Gastroesophageal sphincter (tissue), 4 donors: ENCODE results near the gene CMYA5. TPM values are rescaled to one million over a fixed set of nuclear protein-coding genes. Genes with fewer than 3 reads are reported as not detected.
A peak's percentile ranks its signal among the peaks of the same experiment; 100 is the strongest.

ENCODE experiments used
- ATAC-seq: fragments of 150-250 bp; one replicate; pipeline ENCODE4 v1.9.1; 2016; ENCODE audit warnings: mild to moderate bottlenecking, moderate library complexity
- H3K27ac ChIP-seq, 4 donors: fragments of 200-600 bp; sonication (generic) in 3 of 4; 1 replicate in 3 of 4; 2 replicates in 1 of 4; pipeline ENCODE4 v1.5.1; 2016 to 2019
- H3K27me3 ChIP-seq: fragments of 200-600 bp; sonication (generic); one replicate; pipeline ENCODE4 v1.5.1; 2019
- H3K36me3 ChIP-seq, 2 donors: fragments of 200-600 bp; sonication (generic); one replicate each; pipeline ENCODE4 v1.5.1; 2019; ENCODE audit warnings: control low read depth in 1 of 2
- H3K4me1 ChIP-seq, 3 donors: fragments of 200-600 bp; sonication (generic); 1 replicate in 2 of 3; 2 replicates in 1 of 3; pipeline ENCODE4 v1.5.1; 2016 to 2019; ENCODE audit warnings: control low read depth in 2 of 3
- H3K4me3 ChIP-seq, 2 donors: fragments of 200-600 bp; sonication (generic); one replicate each; pipeline ENCODE4 v1.5.1; 2019; ENCODE audit warnings: mild to moderate bottlenecking in 1 of 2, moderate library complexity in 1 of 2
- H3K9me3 ChIP-seq, 3 donors: fragments of 200-600 bp; sonication (generic); one replicate each; pipeline ENCODE4 v1.5.1; 2017 to 2019; ENCODE audit warnings: control low read depth in 2 of 3
- EP300 ChIP-seq: sonication (generic); formaldehyde crosslinking; IDR thresholded peaks from one replicate; pipeline ENCODE4 v1.6.1; 2017; ENCODE audit warnings: antibody characterized with exemption, mild to moderate bottlenecking
- POLR2A ChIP-seq, 2 donors: fragments of 450-650 bp; IDR thresholded peaks; one replicate each; pipeline ENCODE4 v1.6.1; 2017; ENCODE audit warnings: antibody characterized with exemption in 2 of 2, mild to moderate bottlenecking in 2 of 2, moderate library complexity in 1 of 2
- POLR2AphosphoS5 ChIP-seq: sonication (generic); formaldehyde crosslinking; IDR thresholded peaks from one replicate; pipeline ENCODE4 v1.6.1; 2017; ENCODE audit warnings: antibody characterized with exemption
- WGBS, 2 donors: methylation state at CpG; one replicate each; pipeline ENCODE4 v1.1.5; 2018; ENCODE audit warnings: low coverage in 1 of 2; 5-methylcytosine and 5-hydroxymethylcytosine counted together
- total RNA-seq, 4 donors: library from RNA; depleted of rRNA; stranded (reverse); fragments of >200 nt; gene quantifications; one replicate each; pipeline ENCODE4 v1.1.0, GENCODE V29; 2016
- TF ChIP-seq, protein P1 (sequence below), 4 experiments: fragments of 200-600 bp in 2 of 4; fragments of 450-650 bp in 2 of 4; sonication (generic) in 1 of 4; IDR thresholded peaks; one replicate each; pipeline ENCODE4 v1.5.1; 2017 to 2019; ENCODE audit warnings: antibody characterized with exemption in 4 of 4, mild to moderate bottlenecking in 2 of 4, moderate library complexity in 2 of 4

CMYA5 gene
- total RNA-seq, 4 donors from 2014 or later, result 3.2 to 11.3 (median 7.9) TPM

DNA sequence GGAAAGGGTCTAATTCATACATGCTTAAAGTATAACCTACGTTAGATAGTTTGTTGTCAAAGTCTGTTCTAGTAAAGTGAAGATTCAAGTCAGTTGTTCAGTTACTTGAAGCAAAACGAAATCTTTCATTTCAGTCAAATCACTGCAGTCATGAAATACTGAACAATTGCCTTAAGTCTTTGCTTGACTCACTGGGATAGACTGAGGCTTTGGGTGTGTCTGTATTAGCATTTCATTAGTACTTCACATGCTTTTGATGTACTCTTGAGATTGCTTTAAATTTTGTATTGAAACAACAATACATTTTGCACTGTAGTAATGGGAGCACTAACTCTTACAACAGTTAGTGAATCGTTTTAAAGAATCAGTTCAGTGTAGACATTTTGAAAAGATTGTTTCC is 4.0 kb upstream of the CMYA5 start:
- Histone ChIP-seq H3K4me3 (no peak overlapping the region), H3K36me3 (peaks cover 0 to 57% of the 10 kb centered on the region in 2 donors), H3K27ac (no peak overlapping the region), H3K4me1 (peaks cover 0 to 14% (median 0%) of the 10 kb centered on the region in 3 donors), H3K9me3 (no peaks in the 10 kb centered on the region), H3K27me3 (no peaks in the 10 kb centered on the region)
- no peak for ATAC-seq
- no peak for TF ChIP-seq EP300
- no peak for TF ChIP-seq POLR2AphosphoS5
- TF ChIP-seq, protein P1, sequence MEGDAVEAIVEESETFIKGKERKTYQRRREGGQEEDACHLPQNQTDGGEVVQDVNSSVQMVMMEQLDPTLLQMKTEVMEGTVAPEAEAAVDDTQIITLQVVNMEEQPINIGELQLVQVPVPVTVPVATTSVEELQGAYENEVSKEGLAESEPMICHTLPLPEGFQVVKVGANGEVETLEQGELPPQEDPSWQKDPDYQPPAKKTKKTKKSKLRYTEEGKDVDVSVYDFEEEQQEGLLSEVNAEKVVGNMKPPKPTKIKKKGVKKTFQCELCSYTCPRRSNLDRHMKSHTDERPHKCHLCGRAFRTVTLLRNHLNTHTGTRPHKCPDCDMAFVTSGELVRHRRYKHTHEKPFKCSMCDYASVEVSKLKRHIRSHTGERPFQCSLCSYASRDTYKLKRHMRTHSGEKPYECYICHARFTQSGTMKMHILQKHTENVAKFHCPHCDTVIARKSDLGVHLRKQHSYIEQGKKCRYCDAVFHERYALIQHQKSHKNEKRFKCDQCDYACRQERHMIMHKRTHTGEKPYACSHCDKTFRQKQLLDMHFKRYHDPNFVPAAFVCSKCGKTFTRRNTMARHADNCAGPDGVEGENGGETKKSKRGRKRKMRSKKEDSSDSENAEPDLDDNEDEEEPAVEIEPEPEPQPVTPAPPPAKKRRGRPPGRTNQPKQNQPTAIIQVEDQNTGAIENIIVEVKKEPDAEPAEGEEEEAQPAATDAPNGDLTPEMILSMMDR (IDR thresholded peaks at IDR 0.05), result no peak
- no peak for TF ChIP-seq POLR2A (IDR thresholded peaks at IDR 0.05)
- WGBS, 2 donors, result 68 to 78% methylated on average over 3 of the region's 3 CpGs

DNA sequence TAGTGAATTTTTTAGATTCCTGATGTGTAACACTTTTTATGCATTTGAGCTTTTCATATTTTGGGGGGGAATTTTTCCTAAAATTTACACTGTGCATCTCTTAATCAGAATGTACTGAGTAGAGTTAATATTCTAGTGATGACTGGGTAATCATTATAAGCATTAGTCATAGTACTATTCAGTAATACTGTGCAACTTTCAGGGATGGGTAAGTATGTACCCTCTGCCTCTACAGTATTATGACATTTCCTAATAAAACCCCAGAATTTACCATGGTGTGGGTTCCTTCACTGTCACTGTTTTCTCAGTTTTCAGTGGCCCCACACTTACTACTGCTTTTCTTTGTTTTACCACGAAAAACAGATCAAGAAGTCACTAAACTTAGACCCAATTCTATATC is 2.8 kb upstream of the CMYA5 start:
- ATAC-seq, result no peak
- peaks cover 0 to 23% (median 0%) of the 10 kb centered on the region in 3 donors for H3K4me1 ChIP-seq
- TF ChIP-seq POLR2AphosphoS5 (no peak), POLR2A (IDR thresholded peaks at IDR 0.05) (no peak), EP300 (no peak)
- TF ChIP-seq, protein P1 (IDR thresholded peaks at IDR 0.05), result no peak
- H3K36me3 ChIP-seq, result peaks cover 0 to 45% of the 10 kb centered on the region in 2 donors
- H3K27ac ChIP-seq, result no peak overlapping the region
- no peaks in the 10 kb centered on the region for H3K9me3 ChIP-seq
- WGBS, 2 donors, result 89 to 94% methylated on average over 1 of the region's 1 CpG
- no peak overlapping the region for H3K4me3 ChIP-seq
- H3K27me3 ChIP-seq, result no peaks in the 10 kb centered on the region

DNA sequence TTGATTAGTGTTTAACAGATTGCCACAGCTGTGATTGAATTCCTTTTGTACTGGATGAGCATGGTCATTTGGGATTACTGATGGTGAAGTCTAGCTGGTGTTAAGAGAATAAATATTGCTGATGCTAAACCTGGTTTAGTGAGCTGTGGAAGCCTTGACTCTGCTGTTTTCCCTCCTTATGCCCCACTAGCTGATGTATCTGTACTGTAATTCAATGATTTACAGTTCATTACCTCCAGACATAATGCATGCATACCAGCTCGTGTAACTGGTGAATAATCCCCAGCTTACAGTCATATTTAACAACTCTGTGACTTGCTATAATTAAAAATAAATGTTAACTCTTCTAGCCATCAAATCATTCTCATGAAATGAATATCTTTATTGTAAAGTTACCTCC is 1.7 kb upstream of the CMYA5 start:
- TF ChIP-seq POLR2A (IDR thresholded peaks at IDR 0.05) (no peak), POLR2AphosphoS5 (no peak), EP300 (no peak)
- TF ChIP-seq, protein P1 (IDR thresholded peaks at IDR 0.05), result no peak
- 40% methylated on average over 1 of the region's 1 CpG; no CpG with 5 or more reads in 1 of the 2 donors for WGBS, 2 donors
- H3K27ac ChIP-seq, result no peak overlapping the region
- no peak for ATAC-seq
- H3K9me3 ChIP-seq, result no peaks in the 10 kb centered on the region
- no peaks in the 10 kb centered on the region for H3K27me3 ChIP-seq
- H3K4me1 ChIP-seq, result peaks cover 0 to 23% (median 0%) of the 10 kb centered on the region in 3 donors
- no peak overlapping the region for H3K4me3 ChIP-seq
- peaks cover 0 to 35% of the 10 kb centered on the region in 2 donors for H3K36me3 ChIP-seq

DNA sequence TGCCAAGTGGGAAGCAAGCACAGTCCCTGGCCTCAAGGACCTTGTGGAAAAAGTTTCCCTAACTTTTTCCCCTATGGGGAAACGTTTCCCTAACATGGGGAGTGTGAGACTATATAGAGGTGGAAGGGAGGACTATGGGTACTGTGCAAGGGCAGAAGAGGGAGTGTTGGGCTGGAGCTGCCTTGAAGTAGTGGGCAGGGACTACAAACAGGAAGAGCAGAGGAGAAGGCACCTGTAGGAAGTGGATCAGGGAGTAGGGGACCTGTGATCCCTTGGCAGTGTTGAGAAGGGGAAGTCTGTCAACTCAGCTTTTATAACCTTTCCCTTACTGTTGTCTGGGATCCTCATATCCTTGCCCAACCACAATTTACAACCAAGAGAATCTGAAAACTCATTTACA is 1.4 kb downstream of the CMYA5 start:
- no peak for TF ChIP-seq POLR2A (IDR thresholded peaks at IDR 0.05)
- TF ChIP-seq, protein P1 (IDR thresholded peaks at IDR 0.05), result no peak
- no peak for TF ChIP-seq EP300
- TF ChIP-seq POLR2AphosphoS5, result no peak
- Histone ChIP-seq H3K36me3 (peaks cover 0 to 7% of the 10 kb centered on the region in 2 donors), H3K4me1 (peaks cover 0 to 32% (median 0%) of the 10 kb centered on the region in 3 donors), H3K4me3 (no peak overlapping the region), H3K27ac (peak overlapping the region in 3 of 4 donors; percentile 65 to 83 (median 82)), H3K27me3 (no peaks in the 10 kb centered on the region), H3K9me3 (no peaks in the 10 kb centered on the region)
- 10% methylated on average over 1 of the region's 1 CpG; no CpG with 5 or more reads in 1 of the 2 donors for WGBS, 2 donors
- no peak for ATAC-seq

DNA sequence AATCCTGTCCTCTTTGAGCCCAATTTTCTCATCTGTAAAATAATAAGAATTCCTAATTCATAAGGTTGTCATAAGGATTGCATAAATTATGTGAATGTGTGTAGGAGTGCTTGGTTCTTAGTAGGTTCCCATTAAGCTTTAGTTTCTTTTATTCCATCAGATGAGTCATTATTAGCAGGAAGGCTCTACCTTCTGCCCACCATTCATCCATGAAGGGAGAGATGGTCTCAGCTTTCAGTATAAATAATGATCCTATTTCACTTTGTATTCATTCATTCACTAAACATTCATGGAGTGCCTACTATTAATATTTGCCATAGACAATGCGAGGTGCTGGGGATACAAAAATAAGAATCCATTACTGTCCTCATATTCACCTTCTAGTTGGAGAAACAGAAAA is 3.0 kb downstream of the CMYA5 start:
- H3K36me3 ChIP-seq, result no peaks in the 10 kb centered on the region
- WGBS, 2 donors, result 92 to 93% methylated on average over 1 of the region's 1 CpG
- no peak overlapping the region for H3K4me3 ChIP-seq
- TF ChIP-seq, protein P1 (IDR thresholded peaks at IDR 0.05), result no peak
- TF ChIP-seq POLR2AphosphoS5, result no peak
- TF ChIP-seq POLR2A (IDR thresholded peaks at IDR 0.05), result no peak
- TF ChIP-seq EP300, result no peak
- H3K27me3 ChIP-seq, result no peaks in the 10 kb centered on the region
- H3K4me1 ChIP-seq, result peaks cover 0 to 32% (median 0%) of the 10 kb centered on the region in 3 donors
- H3K9me3 ChIP-seq, result no peaks in the 10 kb centered on the region
- H3K27ac ChIP-seq, result no peak overlapping the region
- no peak for ATAC-seq
